Liver (tissue), 3 donors: ENCODE data around the gene GLRA3.

ENCODE experiments used
- CTCF ChIP-seq: fragments of 150-350 bp; IDR thresholded peaks from 2 replicates; pipeline ENCODE4 v1.5.1; 2017; ENCODE audit warnings: improper control_type of control experiment, low read depth, low read length; ENCODE audit not compliant: missing input control
- EGR1 ChIP-seq, 2 donors: IDR thresholded peaks; 2 replicates each; pipeline ENCODE4 v1.6.1; 2016 to 2018; ENCODE audit warnings: antibody characterized with exemption in 2 of 2, low read depth in 2 of 2
- FOXA1 ChIP-seq: IDR thresholded peaks from 2 replicates; pipeline ENCODE4 v1.6.1; 2016; ENCODE audit warnings: antibody characterized with exemption
- RXRA ChIP-seq, 2 donors: IDR thresholded peaks; 2 replicates each; pipeline ENCODE4 v1.6.1; 2017 to 2018; ENCODE audit warnings: antibody characterized with exemption in 2 of 2, mild to moderate bottlenecking in 1 of 2
- TAF1 ChIP-seq: conservative IDR thresholded peaks from 2 replicates; pipeline ENCODE4 v1.6.1; 2016; ENCODE audit warnings: antibody characterized with exemption, mild to moderate bottlenecking
- ZBTB33 ChIP-seq: IDR thresholded peaks from 2 replicates; pipeline ENCODE4 v1.6.1; 2016; ENCODE audit warnings: antibody characterized with exemption
- donor health status: healthy.
- donor health status: healthy.

GRCh38 chr4:174853629-174854028 is 24.6 kb upstream of the GLRA3 start:
- no peak for TF ChIP-seq CTCF
- no peak for TF ChIP-seq EGR1 (IDR thresholded peaks at IDR 0.05; ENCODE audit: low read depth in 2 of 2)
- TF ChIP-seq ZBTB33: no peak
- TF ChIP-seq TAF1: no peak
- no peak for TF ChIP-seq FOXA1
- TF ChIP-seq RXRA (IDR thresholded peaks at IDR 0.05): no peak
